Measurements from ENCODE around the gene HOXC9.

HOXC9 gene

GRCh38 chr12:53996240-53997203, 3.4 kb upstream of the HOXC9 start:
- H3K9me3 ChIP-seq (ENCODE audit: severe bottlenecking), result no peaks in the 10 kb centered on the region
- H3K36me3 ChIP-seq, result no peaks in the 10 kb centered on the region
- peak overlapping the region; percentile 95 for H3K27ac ChIP-seq
- no peaks in the 10 kb centered on the region for H3K27me3 ChIP-seq (ENCODE audit: insufficient read depth, low read depth, severe bottlenecking)
- DNase-seq, result no peak
- TF ChIP-seq CTCF (IDR thresholded peaks at IDR 0.05; ENCODE audit: low read depth, low read length), result no peak
- peak overlapping the region; percentile 86 for H3K4me3 ChIP-seq (ENCODE audit: low read depth, low read length)

- H3K9me3 ChIP-seq (ENCODE audit: severe bottlenecking), result no peaks in the 10 kb centered on the region
- H3K27ac ChIP-seq, result peak overlapping the region; percentile 95
- peaks cover under 1% of the 10 kb centered on the region for H3K36me3 ChIP-seq
- no peaks in the 10 kb centered on the region for H3K27me3 ChIP-seq (ENCODE audit: insufficient read depth, low read depth, severe bottlenecking)
- DNase-seq, result peak; percentile 83
- H3K4me3 ChIP-seq (ENCODE audit: low read depth, low read length), result peak overlapping the region; percentile 86
- TF ChIP-seq CTCF (IDR thresholded peaks at IDR 0.05; ENCODE audit: low read depth, low read length), result no peak
These were observed 2.5 kb upstream of the HOXC9 start for GRCh38 chr12:53997204-53998109.

- Histone ChIP-seq H3K36me3 (peaks cover 4% of the 10 kb centered on the region), H3K9me3 (ENCODE audit: severe bottlenecking) (no peaks in the 10 kb centered on the region), H3K27me3 (ENCODE audit: insufficient read depth, low read depth, severe bottlenecking) (no peaks in the 10 kb centered on the region), H3K27ac (peak overlapping the region; percentile 95), H3K4me3 (ENCODE audit: low read depth, low read length) (peak overlapping the region; percentile 86)
- DNase-seq, result no peak
- TF ChIP-seq CTCF (IDR thresholded peaks at IDR 0.05; ENCODE audit: low read depth, low read length), result no peak
These were observed 1.7 kb upstream of the HOXC9 start for GRCh38 chr12:53998110-53998899.

- Histone ChIP-seq H3K27ac (peak overlapping the region; percentile 95), H3K9me3 (ENCODE audit: severe bottlenecking) (no peaks in the 10 kb centered on the region), H3K36me3 (peaks cover 4% of the 10 kb centered on the region), H3K4me3 (ENCODE audit: low read depth, low read length) (peak overlapping the region; percentile 86), H3K27me3 (ENCODE audit: insufficient read depth, low read depth, severe bottlenecking) (no peaks in the 10 kb centered on the region)
- TF ChIP-seq CTCF (IDR thresholded peaks at IDR 0.05; ENCODE audit: low read depth, low read length), result no peak
- DNase-seq, result no peak
These were observed 1.1 kb upstream of the HOXC9 start for GRCh38 chr12:53998900-53999236.

- no peaks in the 10 kb centered on the region for H3K9me3 ChIP-seq (ENCODE audit: severe bottlenecking)
- no peaks in the 10 kb centered on the region for H3K27me3 ChIP-seq (ENCODE audit: insufficient read depth, low read depth, severe bottlenecking)
- peaks cover 4% of the 10 kb centered on the region for H3K36me3 ChIP-seq
- no peak for TF ChIP-seq CTCF (IDR thresholded peaks at IDR 0.05; ENCODE audit: low read depth, low read length)
- H3K27ac ChIP-seq, result peak overlapping the region; percentile 95
- DNase-seq, result peak; percentile 82
- peak overlapping the region; percentile 86 for H3K4me3 ChIP-seq (ENCODE audit: low read depth, low read length)
These were observed 324 bp upstream of the HOXC9 start for GRCh38 chr12:53999559-54000115.
